EH (cell line): ENCODE results near the gene KRTAP10-8.
"Not testable (repeated sequence)": the region's sequence is repeated elsewhere in the genome, so short reads cannot be mapped to it uniquely, and the experiment has no call there.

ENCODE experiments used
- DNase-seq: peaks from one replicate; pipeline ENCODE4 v3.0.0-alpha.2; 2015; ENCODE audit warnings: low read depth

Gene KRTAP10-8

DNA sequence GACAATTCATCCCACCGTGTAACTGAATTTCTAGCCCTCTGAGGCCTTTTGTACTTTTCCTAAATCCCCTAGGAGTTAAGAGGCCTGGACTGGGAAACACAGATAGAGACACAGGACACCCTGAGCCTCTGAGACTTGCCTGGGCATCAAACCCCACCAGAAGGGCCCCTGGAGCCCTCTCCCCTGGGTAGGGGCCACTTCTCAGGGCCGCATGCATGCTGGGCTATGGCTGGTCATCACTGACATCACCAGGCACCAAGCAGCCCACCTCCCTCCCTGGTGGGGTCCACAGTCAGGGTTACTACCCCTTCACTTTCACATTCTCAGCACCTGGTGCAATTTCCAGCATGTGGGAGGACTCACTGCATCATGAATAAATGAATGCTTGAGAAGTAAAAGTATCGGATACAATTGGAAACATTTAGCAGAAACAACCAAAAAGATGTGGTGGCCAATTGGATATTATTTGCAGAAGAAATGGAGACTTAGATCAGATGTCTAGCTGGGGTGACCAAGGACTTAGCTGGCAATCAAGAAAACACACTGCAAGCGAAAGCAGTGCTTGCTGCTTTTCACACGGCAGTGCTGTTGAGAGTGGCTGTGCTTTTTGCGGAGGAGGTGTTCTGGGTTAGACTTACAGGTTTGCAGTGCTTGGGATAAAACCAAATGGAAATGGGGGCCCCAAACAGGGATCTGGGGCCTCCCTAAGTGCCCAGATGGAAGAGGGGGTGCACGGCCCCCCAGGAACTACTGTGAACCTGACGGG, 12.4 kb upstream of the KRTAP10-8 start:
- no peak for DNase-seq

DNA sequence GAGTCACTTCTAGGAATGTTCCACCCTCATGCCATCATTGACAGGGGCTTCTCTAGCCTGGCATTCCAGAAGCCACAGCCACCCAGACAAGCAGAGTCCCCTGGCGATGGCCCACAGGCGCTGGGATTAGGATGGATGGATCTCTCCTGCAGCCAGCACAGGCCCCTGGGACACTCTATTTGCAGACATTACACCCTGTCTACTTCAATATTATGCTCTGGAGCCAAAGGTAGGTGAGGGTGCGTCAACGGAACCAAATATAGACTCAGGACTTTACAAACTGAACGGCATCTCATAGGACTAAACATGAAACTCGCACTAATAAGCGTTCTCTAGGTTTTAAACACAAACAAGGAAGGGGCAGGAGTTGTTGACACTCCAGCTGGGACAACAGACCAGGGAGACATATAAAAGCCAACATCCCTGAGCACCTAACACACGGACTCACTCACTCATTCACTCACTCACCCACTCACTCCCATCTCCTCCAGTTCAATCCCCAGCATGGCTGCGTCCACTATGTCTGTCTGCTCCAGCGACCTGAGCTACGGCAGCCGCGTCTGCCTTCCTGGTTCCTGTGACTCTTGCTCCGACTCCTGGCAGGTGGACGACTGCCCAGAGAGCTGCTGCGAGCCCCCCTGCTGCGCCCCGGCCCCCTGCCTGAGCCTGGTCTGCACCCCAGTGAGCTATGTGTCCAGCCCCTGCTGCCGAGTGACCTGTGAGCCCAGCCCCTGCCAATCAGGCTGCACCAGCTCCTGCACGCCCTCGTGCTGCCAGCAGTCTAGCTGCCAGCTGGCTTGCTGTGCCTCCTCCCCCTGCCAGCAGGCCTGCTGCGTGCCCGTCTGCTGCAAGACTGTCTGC, 11.5 kb upstream of the KRTAP10-8 start, which contains the start of gene KRTAP10-7:
TSS of gene KRTAP10-7 (plus strand) at position 480 of the 861 bp plus-strand sequence. CDS start at position 505, 25 bp downstream.
- DNase-seq: not testable (repeated sequence)

DNA sequence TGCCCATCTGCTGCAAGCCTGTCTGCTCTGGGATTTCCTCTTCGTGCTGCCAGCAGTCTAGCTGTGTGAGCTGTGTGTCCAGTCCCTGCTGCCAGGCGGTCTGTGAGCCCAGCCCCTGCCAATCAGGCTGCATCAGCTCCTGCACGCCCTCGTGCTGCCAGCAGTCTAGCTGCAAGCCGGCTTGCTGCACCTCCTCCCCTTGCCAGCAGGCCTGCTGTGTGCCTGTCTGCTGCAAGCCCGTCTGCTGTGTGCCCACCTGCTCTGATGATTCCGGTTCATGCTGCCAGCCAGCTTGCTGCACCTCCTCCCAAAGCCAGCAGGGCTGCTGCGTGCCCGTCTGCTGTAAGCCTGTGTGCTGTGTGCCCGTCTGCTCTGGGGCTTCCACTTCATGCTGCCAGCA, 10.8 kb upstream of the KRTAP10-8 start:
- DNase-seq: not testable (repeated sequence)

DNA sequence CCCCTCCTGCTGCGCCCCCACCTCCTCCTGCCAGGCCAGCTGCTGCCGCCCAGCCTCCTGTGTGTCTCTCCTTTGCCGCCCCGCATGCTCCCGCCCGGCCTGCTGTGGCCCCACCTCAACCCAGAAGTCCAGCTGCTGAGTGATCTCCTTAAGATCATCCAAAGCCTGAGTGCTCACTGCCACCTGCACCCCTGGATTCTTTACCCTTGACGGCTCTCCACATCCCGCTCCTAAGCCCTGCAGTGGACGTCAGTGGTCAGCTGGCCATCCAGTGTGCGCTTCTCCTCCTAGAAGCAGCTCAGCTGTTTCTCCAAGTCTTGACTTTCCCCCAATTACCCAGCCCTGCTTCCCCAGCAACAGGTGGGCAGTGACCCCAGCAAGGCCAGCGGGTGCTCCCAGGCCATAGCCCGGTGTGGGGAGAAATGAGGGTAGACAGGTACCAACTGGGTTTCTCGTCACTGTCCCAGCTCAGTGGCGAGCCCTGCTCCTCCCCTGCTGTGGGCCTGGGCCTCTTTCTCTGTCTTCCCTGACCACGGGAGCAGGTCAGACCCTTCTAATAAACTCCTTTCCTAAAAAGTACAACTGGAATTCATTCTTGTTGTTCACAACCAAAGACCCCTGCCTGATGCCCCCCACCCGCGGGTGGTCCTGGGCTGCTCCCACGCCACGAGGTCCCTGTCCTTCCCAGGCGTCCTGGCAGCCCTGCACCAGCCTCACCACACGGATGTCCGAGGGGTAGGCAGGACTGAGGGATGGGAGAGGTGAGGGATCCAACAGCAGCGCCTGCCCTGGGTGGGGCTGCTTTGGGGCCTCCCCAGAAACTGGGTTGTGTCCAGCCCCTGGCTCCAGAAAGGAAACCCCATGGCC, 10.1 kb upstream of the KRTAP10-8 start:
- no peak for DNase-seq

DNA sequence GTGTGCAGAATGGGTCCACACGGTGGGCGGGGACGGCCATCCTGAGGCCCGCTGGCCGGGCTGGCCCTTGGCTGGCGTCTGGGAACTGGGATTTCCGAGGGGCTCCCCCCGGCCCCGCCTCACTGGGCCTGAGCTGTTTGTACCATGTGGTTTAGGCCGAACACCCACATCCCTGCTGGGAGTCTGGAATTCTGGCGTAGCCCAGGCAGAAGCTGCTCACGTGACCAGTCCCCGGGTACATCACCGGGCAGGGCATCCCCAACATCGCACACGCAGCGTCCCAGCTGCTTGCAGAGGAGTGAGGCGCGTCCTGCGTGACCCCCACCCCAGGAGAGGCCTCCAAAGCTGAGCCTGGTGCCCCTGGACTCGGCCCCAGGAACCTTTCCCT, 9.4 kb upstream of the KRTAP10-8 start:
- no peak for DNase-seq

DNA sequence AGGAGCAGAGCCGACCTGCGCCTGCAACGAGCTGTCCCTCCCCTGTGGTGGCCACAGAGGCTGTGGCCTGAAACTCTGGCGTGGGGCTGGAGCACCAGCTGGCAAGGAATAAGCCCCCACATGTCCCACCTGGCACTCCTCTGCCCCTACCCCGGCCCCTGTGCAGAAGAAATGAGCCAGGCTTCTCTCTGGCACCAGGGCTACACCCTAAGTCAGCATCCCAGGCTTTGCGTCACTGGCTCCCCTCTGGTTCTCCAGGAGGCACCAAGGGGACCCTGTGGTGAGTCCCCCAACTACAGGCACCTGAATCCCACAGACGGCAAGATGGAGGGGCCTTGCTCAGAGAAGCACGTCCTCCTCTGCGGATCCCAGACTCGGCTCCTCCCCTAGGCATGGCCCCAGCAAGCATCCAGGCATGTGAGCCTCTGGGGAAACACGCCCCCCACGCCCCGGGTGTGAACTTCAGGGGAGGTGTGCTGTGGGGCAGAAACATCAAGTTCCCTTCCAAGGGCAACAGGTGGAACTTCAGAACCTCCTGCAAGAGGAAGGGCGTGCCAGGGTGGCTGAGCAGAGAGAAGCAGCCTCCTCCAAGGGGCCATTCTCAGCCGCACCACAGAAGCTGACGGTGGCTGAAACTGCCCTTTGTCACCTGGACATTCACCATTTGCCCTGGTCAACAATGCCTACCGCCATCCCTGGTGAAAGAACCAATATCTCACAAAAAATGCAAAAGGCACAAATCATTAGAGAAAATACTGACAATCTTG, 8.6 kb upstream of the KRTAP10-8 start:
- no peak for DNase-seq

DNA sequence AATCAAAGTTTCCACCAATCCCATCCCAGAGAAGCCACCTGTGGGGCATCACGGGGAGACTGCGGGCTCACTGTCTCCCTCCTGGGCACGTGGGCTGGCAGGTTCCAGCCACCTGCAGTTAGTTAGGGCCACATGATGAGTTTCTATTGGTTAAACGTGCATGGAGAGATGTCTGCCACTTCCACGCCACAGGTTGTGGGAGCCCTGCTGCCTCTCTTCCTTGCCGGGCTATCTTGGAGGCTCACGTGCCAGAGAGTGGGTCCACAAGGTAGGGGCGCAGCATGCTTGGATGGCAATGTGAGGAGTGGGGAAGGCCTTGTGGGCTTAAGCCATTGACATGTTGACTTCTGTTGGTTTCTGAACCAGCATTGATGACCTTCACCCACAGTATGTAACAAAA, 8.0 kb upstream of the KRTAP10-8 start:
- no peak for DNase-seq

DNA sequence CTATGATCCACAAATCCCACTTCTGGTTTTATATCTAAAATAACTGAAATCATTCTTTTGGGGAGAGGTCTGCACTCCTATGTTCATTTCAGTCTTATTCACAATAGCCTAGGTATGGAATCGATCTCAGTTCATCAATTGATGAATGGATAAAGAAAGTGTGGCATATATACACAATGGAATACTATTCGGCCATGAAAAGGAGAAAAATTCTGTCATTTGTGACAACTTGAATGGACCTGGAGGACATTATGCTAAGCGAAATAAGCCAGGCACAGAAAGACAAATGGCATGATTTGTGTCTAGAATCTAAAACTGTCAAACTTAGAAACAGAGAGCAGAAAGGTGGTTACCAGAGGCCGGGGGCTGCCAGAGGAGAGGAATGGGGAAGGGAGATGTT, 5.4 kb upstream of the KRTAP10-8 start:
- DNase-seq: no peak

DNA sequence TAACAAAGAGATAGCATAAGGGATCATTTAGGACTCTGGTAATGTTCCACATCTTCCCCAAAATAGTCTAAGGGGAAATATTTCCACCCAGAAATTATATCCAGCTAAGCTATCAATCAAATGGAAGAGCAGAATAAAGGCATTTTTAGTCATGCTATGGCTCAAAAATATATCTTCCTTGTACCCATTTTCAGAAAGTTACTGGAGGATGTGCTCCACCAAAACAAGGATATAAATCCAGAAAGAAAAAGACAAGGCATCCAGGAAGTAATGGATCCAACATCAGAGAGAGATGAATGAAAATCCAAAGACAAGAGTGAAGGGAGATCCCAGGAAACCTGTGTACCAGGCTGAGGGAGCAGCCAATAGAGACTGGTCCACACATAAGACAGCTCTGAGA, 2.7 kb upstream of the KRTAP10-8 start:
- DNase-seq: no peak

DNA sequence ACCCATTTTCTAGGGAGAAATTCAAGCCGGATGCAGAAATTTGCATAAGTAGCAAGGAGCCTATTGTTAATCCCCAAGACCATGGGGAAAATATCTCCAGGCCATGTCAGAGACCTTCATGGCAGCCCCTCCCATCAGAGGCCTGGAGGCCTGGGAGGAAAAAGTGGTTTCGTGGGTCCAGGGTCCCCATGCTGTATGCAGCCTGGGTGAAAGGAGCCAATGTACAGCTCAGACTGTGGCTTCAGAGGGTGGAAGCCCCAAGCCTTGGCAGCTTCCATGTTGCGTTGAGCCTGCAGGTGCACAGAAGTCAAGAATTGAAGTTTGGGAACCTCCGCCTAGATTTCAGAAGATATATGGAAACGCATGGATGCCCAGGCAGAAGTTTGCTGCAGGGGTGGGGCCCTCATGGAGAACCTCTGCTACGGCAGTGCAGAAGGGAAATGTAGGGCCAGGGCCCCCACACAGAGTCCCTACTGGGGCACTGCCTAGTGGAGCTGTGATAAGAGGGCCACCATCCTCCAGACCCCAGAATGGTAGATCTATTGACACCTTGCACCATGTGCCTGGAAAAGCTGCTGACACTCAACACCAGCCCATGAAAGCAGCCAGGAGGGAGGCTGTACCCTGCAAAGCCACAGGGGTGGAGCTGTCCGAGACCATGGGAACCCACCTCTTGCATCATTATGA, 1.6 kb upstream of the KRTAP10-8 start:
- not testable (repeated sequence) for DNase-seq

DNA sequence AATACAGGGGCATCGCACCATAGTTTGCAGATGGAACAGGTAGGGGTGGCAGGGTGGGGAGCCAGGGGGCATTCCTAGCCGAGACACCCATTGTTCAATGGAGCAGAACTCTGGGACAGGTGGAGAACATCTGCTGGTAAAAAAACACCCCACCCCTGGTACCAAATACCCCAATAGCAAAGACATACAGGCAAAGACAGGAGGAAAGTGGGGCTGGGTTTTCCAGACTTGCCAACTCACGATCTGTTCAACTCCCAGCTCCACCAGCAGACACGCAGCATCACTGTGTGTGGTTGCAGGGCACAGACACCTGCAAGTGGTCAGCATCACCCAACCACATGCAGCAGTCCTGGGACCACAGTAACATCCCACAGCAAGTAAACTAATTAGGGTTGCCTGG, 328 bp upstream of the KRTAP10-8 start:
- no peak for DNase-seq

DNA sequence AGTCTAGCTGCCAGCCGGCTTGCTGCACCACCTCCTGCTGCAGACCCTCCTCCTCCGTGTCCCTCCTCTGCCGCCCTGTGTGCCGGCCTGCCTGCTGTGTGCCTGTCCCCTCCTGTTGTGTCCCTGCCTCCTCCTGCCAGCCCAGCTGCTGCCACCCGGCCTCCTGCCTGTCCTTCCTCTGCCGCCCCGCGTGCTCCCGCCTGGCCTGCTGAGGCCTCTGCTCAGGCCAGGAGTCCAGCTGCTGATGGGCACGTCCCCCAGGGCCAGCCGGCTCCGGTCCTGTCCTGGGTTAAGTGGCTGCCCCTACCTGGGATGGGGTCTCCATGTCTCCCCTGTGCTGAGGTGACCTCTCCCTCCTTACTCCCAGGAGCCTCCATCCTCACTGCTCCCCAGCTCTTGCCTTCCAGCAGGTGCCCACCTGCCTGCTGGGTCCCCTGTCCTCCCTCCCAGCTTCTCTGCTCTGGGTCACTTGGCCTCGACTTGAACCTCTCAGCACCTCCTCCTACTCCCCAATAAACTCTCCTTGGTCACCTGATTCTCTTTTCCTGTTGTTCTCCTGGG, 870 bp downstream of the KRTAP10-8 start:
- DNase-seq: no peak

DNA sequence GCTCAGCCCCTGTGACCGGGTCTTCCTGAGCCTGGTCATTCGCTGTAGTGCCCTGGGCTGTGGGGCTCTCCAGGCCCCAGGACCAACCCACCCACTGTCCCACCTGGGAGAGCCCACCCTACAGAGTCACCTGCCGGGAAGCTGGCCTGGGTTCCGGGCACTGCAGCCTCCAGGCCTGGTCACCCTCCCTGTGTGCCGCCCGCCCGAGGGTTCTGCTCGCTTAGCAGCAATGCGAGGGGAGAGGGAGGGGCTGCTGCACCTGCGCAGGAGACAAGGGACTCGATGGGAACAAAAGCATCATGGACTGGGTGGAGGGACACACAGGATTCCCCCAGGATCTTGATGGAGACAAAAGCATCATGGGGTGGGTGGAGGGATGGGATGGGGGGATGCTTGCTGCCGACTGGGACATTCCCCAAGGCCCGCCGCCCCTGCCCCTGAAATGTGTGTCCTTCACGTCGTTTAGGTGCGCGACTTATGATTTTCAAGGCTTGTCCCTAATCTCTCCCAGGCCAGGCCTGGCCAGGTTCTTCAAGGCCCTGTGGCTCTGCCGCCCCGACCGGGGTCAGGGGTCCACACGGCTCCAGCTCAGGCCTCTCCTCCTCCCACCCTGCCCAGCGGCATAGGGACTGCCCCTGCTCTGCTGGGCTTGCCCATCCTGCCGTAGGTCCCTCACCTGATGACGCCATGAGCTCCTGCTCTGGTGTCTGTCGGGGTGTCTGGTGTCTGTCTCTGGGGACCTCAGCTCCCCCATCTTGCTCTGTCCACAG, 1.7 kb downstream of the KRTAP10-8 start:
- no peak for DNase-seq

DNA sequence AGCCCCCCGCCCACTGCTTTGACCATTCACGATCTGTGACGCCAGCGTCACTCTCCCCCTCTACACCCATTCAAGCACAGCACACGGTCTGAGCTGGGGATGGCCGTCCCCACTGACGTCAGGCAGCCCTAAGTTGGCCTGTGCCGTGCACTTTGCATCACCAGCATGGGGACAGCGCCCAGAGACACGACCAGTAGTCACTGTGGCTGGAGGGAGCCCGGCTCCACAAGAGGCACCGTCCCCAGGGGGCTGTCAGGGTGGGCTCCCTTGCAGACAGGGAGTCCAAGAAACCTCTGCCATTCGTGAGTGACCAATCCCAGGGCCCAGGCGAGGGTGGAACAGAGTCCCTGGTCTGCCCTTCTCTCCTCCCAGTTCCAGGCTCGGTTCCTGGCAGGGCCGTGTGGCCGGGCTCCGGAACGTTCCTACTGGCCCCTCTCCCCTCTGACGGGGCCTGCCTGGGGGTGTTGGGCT, 2.3 kb downstream of the KRTAP10-8 start:
- DNase-seq: no peak

DNA sequence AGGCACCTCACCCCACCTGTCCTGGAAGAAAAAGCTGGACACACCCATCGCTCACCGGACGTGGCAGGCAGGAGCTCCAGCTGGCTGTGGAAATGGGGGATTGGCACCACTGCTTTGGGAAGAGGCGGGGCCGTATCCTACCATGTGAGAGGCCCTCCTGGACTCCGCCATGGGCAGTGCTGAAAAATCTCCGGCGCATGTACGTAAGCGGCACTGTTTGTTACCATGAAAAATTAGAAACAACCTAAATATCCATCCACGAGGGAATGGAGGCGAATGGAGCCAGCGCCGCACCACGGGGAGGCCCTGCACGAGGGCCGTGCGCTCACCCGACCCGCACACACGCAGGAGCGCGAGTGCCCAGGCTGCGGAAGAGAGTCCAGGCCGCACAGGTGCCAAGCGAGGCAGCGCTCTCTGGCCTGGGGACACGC, 3.1 kb downstream of the KRTAP10-8 start:
- no peak for DNase-seq

DNA sequence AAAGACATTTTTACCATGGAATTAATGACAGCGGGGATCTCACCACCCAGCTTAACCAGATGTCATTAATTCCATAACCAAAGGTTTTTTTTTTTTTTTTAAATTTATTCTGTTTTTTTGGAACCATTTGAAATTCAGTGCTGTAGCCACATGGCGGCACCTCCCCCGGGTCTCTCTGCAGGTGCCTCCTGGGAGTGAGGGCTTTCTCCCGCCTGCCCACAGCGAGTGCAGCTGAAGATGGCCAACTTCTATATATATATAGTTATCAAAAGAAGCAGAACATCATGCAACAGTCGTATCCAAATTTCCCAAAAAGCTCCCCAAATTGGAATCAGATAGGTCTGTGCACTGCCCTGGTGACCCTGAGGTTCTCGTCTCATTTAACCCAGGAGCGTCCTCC, 3.6 kb downstream of the KRTAP10-8 start:
- no peak for DNase-seq

DNA sequence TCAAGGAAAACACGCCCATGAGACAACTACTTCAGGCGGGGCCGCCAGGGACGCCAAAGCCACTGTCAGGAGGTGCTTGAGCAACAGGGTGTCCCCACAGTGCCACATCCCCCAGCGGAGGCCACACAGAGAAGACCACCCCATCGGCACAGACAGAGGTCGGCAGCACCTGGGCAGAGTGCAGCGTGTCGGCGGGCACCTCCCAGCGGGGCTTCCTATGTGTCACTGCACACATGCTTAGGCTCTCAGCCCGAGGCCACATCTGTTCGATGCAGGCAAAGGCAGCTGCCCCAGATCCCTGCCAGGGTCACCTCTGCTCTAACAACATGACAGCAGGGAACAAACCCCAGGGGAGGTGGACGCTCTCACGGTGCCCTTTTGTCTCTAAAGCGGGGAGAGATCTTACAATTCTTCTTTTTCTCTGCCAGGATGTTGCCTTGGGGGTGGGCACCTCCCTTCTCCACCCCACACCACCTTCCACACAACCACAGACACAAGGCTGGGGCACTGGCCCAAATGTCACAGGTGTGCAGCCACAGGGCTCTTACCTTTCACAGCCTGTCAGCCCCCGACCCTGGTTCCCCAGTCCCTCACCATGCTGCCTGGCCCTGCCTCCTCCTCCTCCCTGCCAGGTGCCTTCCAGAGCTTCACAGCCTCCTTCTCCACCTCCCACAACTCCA, 4.2 kb downstream of the KRTAP10-8 start:
- DNase-seq: no peak

DNA sequence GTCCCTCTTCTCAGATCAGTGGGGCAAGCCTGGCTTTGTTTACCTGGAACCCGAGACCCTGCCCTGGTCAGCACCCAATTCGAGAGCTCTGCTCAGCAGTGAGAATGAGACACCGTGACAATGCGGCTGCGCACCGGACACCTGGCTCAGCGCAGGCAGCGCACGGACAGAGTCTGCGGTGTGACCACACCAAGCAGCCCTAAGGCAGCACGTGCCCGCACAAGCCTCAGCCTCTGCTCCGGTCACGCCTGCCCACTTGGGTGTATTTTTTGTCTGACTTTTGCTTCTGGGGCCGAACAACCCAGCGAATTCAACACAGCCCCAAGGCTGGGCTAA, 4.7 kb downstream of the KRTAP10-8 start:
- no peak for DNase-seq

DNA sequence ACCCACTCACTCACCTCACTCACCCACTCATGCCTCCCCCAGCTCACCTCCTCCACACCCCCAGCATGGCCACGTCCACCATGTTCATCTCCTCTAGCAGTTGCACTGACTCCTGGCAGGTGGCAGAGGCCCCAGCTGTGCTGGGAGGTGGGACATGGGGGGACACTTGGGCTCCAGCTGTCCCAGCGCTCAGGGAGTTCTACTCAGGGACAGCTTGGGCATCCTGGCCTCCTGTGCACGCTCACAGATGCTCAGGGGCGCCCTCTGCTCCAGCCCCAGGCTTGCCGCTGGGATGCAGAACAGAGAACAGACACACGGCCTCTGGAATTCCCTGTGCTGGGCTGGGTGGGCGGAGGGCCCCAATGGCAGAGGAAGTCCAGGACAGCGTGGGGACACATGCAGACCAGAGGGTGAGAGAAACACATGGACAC, 5.2 kb downstream of the KRTAP10-8 start:
- no peak for DNase-seq
